Fibroblast of villous mesenchyme (primary cell): ENCODE data around the gene NR5A1. TPM values are rescaled to one million over a fixed set of nuclear protein-coding genes. Genes with fewer than 3 reads are reported as not detected.

Experiments used
- DNase-seq: peaks from one replicate; pipeline ENCODE4 v3.0.0-alpha.2; 2010; ENCODE audit warnings: low read depth
- H3K4me3 ChIP-seq: 2 replicates; pipeline ENCODE4 v1.5.1; 2011; ENCODE audit warnings: low read depth, mild to moderate bottlenecking, low read length
- total RNA-seq: library from RNA; depleted of rRNA; stranded (reverse); fragments of >200 nt; gene quantifications from 2 replicates; pipeline ENCODE4 v1.2.3, GENCODE V29; 2012
- TF ChIP-seq, protein P1 (sequence below): IDR thresholded peaks from 2 replicates; pipeline ENCODE4 v1.5.1; 2012; ENCODE audit warnings: low read depth, mild to moderate bottlenecking, low read length; ENCODE audit not compliant: insufficient read depth

The NR5A1 gene
- total RNA-seq, 1 donor, result not detected

DNA sequence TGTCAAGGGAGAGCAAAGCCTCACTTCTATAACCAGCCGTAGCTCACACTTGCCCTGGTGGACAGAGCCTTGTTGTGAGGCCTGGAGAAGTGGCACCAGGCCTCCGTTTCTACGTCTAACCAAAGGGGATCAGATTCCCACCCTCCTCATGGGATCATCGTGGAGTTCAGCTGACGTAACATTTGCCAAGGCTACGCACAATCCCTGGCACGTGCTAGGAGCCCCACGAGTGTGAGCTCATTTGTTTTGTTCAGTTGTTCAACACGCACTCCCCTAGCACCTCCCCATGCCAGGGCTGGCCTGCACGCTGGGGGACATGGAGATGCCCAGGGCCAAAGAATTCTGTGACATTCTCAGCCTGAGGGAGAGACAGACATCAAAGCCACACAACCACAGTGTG, 33.9 kb downstream of the NR5A1 start:
- no peak for DNase-seq
- TF ChIP-seq, protein P1, sequence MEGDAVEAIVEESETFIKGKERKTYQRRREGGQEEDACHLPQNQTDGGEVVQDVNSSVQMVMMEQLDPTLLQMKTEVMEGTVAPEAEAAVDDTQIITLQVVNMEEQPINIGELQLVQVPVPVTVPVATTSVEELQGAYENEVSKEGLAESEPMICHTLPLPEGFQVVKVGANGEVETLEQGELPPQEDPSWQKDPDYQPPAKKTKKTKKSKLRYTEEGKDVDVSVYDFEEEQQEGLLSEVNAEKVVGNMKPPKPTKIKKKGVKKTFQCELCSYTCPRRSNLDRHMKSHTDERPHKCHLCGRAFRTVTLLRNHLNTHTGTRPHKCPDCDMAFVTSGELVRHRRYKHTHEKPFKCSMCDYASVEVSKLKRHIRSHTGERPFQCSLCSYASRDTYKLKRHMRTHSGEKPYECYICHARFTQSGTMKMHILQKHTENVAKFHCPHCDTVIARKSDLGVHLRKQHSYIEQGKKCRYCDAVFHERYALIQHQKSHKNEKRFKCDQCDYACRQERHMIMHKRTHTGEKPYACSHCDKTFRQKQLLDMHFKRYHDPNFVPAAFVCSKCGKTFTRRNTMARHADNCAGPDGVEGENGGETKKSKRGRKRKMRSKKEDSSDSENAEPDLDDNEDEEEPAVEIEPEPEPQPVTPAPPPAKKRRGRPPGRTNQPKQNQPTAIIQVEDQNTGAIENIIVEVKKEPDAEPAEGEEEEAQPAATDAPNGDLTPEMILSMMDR, result no peak

DNA sequence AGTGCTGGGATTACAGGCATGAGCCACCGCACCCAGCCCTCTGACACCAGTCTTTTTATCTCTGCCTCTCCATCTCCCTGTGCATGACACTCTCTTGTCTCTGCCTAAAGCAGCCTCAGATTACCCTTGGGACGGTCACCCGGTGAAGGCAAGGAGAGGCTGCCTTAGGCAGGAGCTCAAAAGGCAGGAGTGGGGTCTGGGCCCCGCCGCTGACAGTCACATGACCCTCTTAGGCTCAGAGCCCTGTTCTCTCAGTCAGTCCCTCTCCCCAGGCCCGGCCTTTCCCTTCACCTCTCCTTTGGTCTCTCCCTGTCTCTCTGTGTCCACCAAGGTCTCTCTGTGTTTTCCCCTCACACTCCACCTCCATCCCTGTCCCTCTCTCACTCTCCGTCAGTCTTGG, 34.4 kb downstream of the NR5A1 start:
- no peak for DNase-seq
- no peak overlapping the region for H3K4me3 ChIP-seq
- TF ChIP-seq, protein P1, result no peak

More for the DNA sequence above, 33.9 kb downstream of the NR5A1 start:
- H3K4me3 ChIP-seq, result no peak overlapping the region

DNA sequence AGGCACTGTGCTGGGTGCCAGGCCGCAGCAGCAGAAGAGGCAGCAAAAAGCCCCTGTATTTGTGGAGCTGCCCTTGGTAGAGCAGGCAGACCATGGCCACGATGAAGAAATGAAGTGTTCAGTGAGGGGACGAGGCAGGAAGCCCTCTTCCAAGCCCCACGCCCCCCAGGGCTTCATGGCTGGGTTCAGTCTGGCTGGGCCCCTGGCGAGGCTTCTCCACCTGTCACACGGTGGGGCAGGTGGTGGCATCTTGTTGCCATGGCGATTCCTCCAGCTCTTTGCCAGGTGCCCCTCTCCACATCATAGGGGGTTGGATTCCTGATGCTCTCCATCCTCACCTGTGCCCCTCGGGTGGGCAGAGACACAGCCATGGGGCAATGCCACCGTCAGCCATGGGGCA, 35.4 kb downstream of the NR5A1 start:
- no peak overlapping the region for H3K4me3 ChIP-seq
- DNase-seq, result no peak
- TF ChIP-seq, protein P1, result no peak

DNA sequence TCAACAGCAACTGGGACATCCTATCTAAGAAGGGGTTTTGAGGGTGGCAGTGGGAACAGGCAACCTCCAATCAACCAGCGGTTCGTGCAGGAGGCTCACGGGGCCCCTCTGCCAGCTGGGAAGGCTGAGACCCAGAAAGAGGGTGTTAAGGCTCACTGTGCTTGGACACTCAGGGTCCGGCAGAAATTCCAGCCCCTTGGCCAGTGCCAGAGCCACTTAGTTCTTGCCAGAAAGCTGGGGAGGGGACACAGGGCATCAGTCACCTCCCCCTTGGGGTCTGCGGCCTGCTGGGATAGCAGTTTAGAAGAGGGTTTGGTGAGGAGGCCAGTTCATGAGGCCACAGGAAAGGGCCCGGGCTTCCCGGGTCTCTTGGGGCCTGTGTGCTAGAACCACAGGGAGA, 36.5 kb downstream of the NR5A1 start:
- TF ChIP-seq, protein P1, result no peak
- no peak overlapping the region for H3K4me3 ChIP-seq
- no peak for DNase-seq

DNA sequence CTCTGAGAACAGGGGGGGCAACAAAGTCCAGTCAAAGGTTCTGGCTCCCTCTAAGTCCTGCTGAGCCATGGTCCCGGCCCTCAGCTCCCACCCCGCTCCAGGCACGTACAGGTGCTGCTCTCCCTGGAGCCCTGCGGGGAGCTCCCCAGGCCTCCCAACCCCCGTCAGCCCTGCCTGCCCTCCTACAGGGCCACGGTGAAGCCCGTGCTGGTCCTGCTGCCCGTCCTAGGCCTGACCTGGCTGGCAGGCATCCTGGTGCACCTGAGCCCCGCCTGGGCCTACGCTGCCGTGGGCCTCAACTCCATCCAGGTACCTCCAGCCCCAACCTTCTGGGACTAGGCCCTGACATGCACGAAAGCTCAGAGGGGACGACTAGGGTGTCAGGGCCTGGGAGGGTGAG, 36.9 kb downstream of the NR5A1 start:
- H3K4me3 ChIP-seq, result no peak overlapping the region
- TF ChIP-seq, protein P1, result no peak
- DNase-seq, result no peak

DNA sequence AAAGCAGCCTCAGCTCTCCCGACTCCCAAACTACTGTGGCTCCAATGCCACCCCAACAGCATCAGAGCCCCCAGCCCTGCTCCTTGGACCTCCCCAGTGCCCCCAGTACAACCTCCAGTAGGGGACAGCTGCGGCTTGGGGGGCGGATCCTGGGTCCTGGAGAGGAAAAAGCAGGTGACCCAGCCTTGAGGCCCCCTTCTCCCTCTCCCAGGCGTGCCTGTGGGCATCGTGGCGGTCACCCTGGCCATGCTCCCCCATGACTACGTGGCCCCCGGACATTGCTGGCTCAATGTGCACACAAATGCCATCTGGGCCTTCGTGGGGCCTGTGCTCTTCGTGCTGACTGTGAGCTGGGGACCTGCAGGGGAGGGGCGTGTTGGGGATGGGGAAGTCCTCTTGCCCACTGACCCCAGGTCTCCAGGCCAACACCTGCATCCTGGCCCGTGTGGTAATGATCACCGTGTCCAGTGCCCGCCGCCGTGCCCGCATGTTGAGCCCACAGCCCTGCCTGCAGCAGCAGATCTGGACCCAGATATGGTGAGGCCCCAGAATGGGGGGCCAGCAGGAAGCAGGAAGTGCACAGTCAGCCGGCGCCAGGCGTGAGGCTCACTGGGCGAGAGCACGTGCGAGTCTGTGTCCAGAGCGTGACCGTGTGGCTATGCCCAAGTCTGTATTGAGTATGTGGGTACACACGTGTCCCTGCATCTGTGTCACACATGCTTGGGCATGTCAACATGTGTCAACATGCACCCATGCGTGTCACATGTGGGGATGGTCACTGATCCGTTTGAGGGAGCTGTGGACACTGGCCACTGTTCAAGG, 38.0 kb downstream of the NR5A1 start:
- TF ChIP-seq, protein P1, result no peak
- DNase-seq, result no peak
- H3K4me3 ChIP-seq, result no peak overlapping the region
